NB4 (cell line): ENCODE measurements around the gene HOXA13.

Experiments used
- DNase-seq: peaks from one replicate; pipeline ENCODE4 v3.0.0; 2010; ENCODE audit warnings: low read depth
- H3K4me3 ChIP-seq: one replicate; pipeline ENCODE4 v1.5.1; 2011; ENCODE audit warnings: mild to moderate bottlenecking, low read depth, low read length, moderate library complexity
- CTCF ChIP-seq: IDR thresholded peaks from one replicate; pipeline ENCODE4 v1.5.1; 2012; ENCODE audit warnings: low read depth, low read length
- MAX ChIP-seq: IDR thresholded peaks from 2 replicates; pipeline ENCODE4 v1.6.1; 2011; ENCODE audit warnings: low read depth, low read length
- MYC ChIP-seq: IDR thresholded peaks from 2 replicates; pipeline ENCODE4 v1.6.1; 2011; ENCODE audit warnings: low read depth, low read length
- POLR2A ChIP-seq: IDR thresholded peaks from 2 replicates; pipeline ENCODE4 v1.6.1; 2011; ENCODE audit warnings: mild to moderate bottlenecking; ENCODE audit not compliant: insufficient read length; ENCODE audit errors: extremely low read depth

The HOXA13 gene

GRCh38 chr7:27183682-27184336, 16.1 kb downstream of the HOXA13 start:
- peak; percentile 78 for DNase-seq
- peak overlapping the region; percentile 74 for H3K4me3 ChIP-seq
- peak; percentile 78 for TF ChIP-seq MAX
- TF ChIP-seq MYC: peak; percentile 68
- peak; percentile 16 for TF ChIP-seq CTCF
- TF ChIP-seq POLR2A: no peak

DNA sequence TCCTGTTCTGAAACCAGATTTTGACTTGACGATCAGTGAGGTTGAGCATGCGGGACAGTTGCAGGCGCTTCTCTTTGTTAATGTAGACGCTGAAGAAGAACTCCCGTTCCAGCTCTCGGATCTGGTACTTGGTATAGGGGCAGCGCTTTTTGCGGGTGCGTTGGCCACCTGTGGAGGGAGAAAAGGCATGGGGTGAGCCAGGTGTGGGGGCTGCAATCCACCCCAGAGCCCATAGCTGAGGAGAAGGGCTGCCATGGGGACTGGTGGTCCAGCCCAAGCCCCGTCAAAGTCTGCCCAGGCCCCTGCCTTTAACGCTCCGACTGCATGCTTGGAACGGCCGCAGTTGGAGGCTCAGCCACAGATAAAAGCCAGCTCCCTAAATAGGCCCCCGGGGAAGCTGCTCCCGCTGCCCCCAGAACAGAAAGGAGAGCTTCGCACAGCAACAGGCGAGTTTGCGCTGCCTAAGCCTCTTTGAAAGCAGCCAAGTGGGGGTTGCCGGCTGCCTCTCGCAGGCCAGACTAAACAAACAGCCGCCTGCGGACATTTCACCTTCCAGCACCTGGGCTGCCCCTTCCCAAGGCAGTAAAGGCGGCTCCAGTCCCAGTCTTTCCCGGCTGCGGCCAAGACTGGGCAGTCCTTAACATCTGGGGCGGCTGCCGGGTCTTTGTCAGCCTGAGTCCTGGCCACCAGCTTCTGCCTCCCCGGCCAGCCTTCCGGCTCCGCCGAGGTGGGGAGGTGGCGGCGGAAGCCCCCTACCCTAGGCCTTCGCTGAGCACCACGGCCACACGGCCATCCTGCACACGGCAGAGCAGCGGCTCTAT, 16.8 kb downstream of the HOXA13 start:
- TF ChIP-seq MAX (no peak), MYC (no peak), POLR2A (no peak), CTCF (no peak)
- H3K4me3 ChIP-seq: peak overlapping the region; percentile 74
- DNase-seq: peak; percentile 61

DNA sequence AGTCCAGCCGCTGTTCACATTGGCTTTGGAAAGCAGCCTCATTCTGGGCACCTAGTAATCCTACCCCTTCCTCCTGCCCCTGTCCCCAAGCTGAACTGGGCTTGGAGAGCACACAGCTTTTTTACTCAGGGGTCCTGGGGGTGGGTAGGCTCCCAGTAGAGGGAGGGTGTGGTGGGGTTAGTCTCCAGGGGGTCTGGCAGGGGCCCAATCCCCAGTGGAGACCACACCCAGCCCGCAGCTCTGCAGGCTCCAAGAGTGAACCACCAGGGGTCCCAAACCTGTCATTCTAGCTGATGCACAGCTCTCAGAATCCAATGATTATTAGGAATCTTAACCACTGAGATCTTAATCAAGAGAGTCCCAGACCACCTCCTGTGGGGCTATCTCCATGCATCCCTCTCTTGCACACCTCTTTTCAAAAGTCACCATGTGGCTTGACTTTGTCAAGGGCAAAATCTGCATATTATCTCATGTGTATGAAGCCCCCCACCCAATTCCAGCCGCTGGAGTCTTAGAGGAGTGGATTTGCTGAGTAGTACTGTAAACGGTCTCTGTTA, 17.5 kb downstream of the HOXA13 start:
- no peak overlapping the region for H3K4me3 ChIP-seq
- TF ChIP-seq MYC (no peak), POLR2A (no peak), CTCF (no peak), MAX (no peak)
- no peak for DNase-seq

- TF ChIP-seq CTCF (no peak), MAX (no peak), POLR2A (no peak), MYC (no peak)
- DNase-seq: no peak
- H3K4me3 ChIP-seq: no peak overlapping the region
These were observed 18.1 kb downstream of the HOXA13 start for GRCh38 chr7:27181795-27182275.

- DNase-seq: no peak
- H3K4me3 ChIP-seq: no peak overlapping the region
- no peak for TF ChIP-seq MAX
- no peak for TF ChIP-seq CTCF
- no peak for TF ChIP-seq POLR2A
- TF ChIP-seq MYC: no peak
These were observed 19.2 kb downstream of the HOXA13 start for GRCh38 chr7:27180431-27181420.
